HG02678 (cell line): Measurements from ENCODE around the gene TBX4.

ENCODE experiments used
- ATAC-seq: cut with Tn5 transposase; IDR thresholded peaks from one replicate; pipeline ENCODE4 v1.9.1; 2021; ENCODE audit warnings: mild to moderate bottlenecking, moderate library complexity; ENCODE audit not compliant: unreplicated experiment

The TBX4 gene

GRCh38 chr17:61464130-61464842 is 12.1 kb downstream of the TBX4 start:
- no peak for ATAC-seq

GRCh38 chr17:61464843-61465180 is 12.6 kb downstream of the TBX4 start:
- no peak for ATAC-seq

GRCh38 chr17:61465550-61466237 is 13.5 kb downstream of the TBX4 start:
- no peak for ATAC-seq

GRCh38 chr17:61466246-61466645 is 14.0 kb downstream of the TBX4 start:
- ATAC-seq, result no peak

- ATAC-seq, result no peak
These were observed 15.4 kb downstream of the TBX4 start for GRCh38 chr17:61467416-61468262.

GRCh38 chr17:61468263-61468907 is 16.2 kb downstream of the TBX4 start:
- ATAC-seq, result no peak

- no peak for ATAC-seq
These were observed 17.3 kb downstream of the TBX4 start for GRCh38 chr17:61469474-61469873.

- no peak for ATAC-seq
These were observed 17.7 kb downstream of the TBX4 start for GRCh38 chr17:61469949-61470348.

GRCh38 chr17:61470530-61471136 is 18.4 kb downstream of the TBX4 start:
- no peak for ATAC-seq

- no peak for ATAC-seq
These were observed 22.2 kb downstream of the TBX4 start for GRCh38 chr17:61474235-61474927.

GRCh38 chr17:61474934-61475333 is 22.7 kb downstream of the TBX4 start:
- ATAC-seq, result no peak

- no peak for ATAC-seq
These were observed 23.5 kb downstream of the TBX4 start for GRCh38 chr17:61475726-61476125.

GRCh38 chr17:61476476-61477203 is 24.4 kb downstream of the TBX4 start:
- no peak for ATAC-seq

- no peak for ATAC-seq
These were observed 25.1 kb downstream of the TBX4 start for GRCh38 chr17:61477204-61477834.

GRCh38 chr17:61478026-61478789 is 26.0 kb downstream of the TBX4 start:
- ATAC-seq, result no peak

- ATAC-seq, result no peak
These were observed 26.7 kb downstream of the TBX4 start for GRCh38 chr17:61478790-61479492.

GRCh38 chr17:61479493-61480413 is 27.5 kb downstream of the TBX4 start:
- ATAC-seq, result no peak
